ENCODE measurements around the gene CT83.
A peak's percentile ranks its signal among the peaks of the same experiment; 100 is the strongest.

CT83 gene

DNA sequence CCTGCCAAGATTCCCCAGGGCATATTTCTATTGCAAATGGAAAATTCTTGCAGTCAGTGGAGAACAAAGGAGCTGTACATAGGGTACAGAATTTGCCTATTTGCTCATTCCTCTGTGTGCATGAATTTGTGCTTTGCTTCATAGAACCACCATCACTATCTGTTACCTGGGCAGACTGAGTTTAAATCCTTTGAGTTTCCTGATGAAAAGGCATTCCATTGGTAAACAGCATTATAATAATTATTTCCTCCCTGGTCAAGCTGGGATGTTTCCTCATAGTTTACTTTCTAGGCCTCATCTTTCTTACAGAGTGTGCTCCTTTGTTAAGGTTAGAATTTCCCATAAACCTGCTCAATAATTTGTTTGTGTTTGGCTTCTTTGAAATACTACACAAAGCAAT is 27.2 kb downstream of the CT83 start:
- H3K27ac ChIP-seq = peak overlapping the region; percentile 31; the same call in 1 of the 2 replicates
- TF ChIP-seq, protein P1, sequence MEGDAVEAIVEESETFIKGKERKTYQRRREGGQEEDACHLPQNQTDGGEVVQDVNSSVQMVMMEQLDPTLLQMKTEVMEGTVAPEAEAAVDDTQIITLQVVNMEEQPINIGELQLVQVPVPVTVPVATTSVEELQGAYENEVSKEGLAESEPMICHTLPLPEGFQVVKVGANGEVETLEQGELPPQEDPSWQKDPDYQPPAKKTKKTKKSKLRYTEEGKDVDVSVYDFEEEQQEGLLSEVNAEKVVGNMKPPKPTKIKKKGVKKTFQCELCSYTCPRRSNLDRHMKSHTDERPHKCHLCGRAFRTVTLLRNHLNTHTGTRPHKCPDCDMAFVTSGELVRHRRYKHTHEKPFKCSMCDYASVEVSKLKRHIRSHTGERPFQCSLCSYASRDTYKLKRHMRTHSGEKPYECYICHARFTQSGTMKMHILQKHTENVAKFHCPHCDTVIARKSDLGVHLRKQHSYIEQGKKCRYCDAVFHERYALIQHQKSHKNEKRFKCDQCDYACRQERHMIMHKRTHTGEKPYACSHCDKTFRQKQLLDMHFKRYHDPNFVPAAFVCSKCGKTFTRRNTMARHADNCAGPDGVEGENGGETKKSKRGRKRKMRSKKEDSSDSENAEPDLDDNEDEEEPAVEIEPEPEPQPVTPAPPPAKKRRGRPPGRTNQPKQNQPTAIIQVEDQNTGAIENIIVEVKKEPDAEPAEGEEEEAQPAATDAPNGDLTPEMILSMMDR (conservative IDR thresholded peaks at IDR 0.05) = no peak

DNA sequence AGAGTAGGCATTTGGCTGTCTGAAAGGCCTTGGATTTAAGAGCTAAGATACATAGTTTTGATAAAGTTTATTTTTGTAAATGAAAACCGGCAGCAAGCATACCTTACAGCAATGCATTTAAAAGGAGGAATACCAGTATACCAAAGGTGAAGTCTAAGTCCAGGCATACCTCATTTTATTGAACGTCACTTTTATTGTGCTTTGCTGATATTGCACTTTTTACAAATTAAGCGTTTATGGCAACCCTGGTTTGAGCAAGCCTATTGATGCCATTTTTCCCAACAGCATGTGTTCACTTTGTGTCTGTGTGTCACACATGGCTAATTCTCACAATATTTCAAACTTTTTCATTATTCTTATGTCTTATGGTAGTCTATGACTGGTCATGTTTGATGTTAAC is 34.8 kb downstream of the CT83 start:
- H3K27ac ChIP-seq = no peak overlapping the region
- TF ChIP-seq, protein P1 (conservative IDR thresholded peaks at IDR 0.05) = no peak

DNA sequence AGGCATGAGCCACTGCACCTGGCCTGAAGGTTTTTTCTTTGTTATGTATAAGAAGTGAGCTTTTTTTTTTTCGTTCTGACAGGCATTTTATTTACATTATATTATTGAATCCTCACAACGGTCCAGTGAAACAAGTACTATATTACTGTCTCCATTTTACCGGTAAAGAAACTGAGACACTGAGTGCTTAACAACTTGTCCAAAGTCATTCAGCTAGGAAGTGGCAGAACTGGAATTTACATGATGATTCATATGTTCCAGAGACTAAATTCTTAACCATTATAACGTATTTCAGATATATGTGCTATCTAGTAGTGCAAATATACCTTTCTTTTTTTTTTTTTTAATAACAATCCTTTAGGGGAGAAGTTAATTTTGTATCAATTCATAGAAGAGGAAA is 44.8 kb downstream of the CT83 start:
- TF ChIP-seq, protein P1 (conservative IDR thresholded peaks at IDR 0.05) = no peak
- H3K27ac ChIP-seq = no peak overlapping the region

DNA sequence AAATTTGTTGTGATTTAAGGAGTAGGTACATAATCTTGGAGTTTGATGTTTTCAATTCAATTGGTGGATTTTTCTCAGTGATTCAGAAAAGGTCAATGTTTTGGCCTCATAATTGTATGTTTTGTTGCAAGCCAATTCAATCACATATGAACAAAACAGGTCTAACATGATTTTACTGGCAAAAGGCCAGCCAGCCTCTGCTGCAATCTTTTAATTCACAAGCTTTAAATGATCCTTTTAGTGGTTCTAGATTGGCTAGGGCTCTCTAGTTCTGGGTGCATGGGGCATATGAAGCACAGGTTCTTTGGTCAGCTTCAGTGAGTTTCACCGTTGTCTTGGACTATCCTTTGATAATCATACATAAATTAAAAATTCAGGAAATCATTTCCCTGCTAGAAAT is 45.6 kb downstream of the CT83 start:
- no peak overlapping the region for H3K27ac ChIP-seq
- TF ChIP-seq, protein P1 (conservative IDR thresholded peaks at IDR 0.05) = no peak

DNA sequence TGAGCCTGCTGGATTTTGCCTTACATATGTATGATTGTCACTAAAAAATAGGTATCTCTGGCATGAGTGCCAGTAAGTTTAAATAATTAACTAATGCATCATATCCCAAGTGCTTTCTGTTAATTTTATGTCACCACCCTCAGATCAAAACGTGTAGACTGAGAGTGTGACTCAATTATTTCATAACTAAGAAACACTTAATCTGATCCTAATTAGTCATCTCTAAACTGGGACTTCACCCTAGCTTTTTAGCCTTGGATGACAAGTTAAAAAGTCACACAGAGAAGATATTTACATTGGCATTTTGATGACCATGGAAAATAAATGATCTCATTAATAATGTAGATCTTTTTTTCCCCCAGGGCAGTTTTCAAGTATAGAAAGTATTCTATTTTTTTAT is 49.5 kb downstream of the CT83 start:
- TF ChIP-seq, protein P1 (conservative IDR thresholded peaks at IDR 0.05) = no peak

More for the DNA sequence above, 49.5 kb downstream of the CT83 start:
- H3K27ac ChIP-seq = no peak overlapping the region

All from VCaP (cell line).